IMR-90 (cell line): Measurements from ENCODE around the gene STUM. TPM values are rescaled to one million over a fixed set of nuclear protein-coding genes. Genes with fewer than 3 reads are reported as not detected.

ENCODE experiments used
- ATAC-seq: fragments of 200-7000 bp; cut with Tn5 transposase; 2 replicates; pipeline ENCODE4 v1.9.1; 2020; ENCODE audit warnings: low read depth, mild to moderate bottlenecking, moderate library complexity
- BruUV-seq: library from RNA; stranded (reverse); fragments of 400-500 nt; replicated peaks from 2 replicates; lab custom pipeline; 2021; lab: Mats Ljungman, UMichigan
- CTCF ChIA-PET: fragments of 300-600 bp; formaldehyde crosslinking; extraction: SDS; loops from one replicate; lab custom pipeline; 2021; ENCODE audit warnings: antibody characterized with exemption; lab: Yijun Ruan, JAX
- POLR2A ChIA-PET: fragments of 300-600 bp; sonication (Branson Sonifier 250); formaldehyde crosslinking; loops from one replicate; lab custom pipeline; 2022; ENCODE audit warnings: antibody characterized with exemption; ENCODE audit not compliant: unreplicated experiment; lab: Charles Lee
- DNase-seq: peaks from one replicate; pipeline ENCODE4 v3.0.0; 2013
- H2AFZ ChIP-seq: replicated peaks from 2 replicates; pipeline ENCODE3; 2013; ENCODE audit warnings: low read length, mild to moderate bottlenecking; ENCODE audit not compliant: poor library complexity
- H2AK5ac ChIP-seq: 2 replicates; pipeline ENCODE4 v1.6.1; 2013; ENCODE audit warnings: low read depth, low read length, inconsistent platforms
- H2AK9ac ChIP-seq: replicated peaks from 2 replicates; pipeline ENCODE3; 2013; ENCODE audit warnings: mild to moderate bottlenecking, low read depth, low read length, moderate library complexity; ENCODE audit not compliant: poor library complexity
- H2BK120ac ChIP-seq: 2 replicates; pipeline ENCODE4 v1.6.1; 2013; ENCODE audit warnings: low read depth, low read length, inconsistent platforms
- H2BK15ac ChIP-seq: 3 replicates; pipeline ENCODE4 v1.6.1; 2013; ENCODE audit warnings: low read depth, low read length, inconsistent platforms
- H2BK20ac ChIP-seq: 2 replicates; pipeline ENCODE4 v1.6.1; 2013; ENCODE audit warnings: low read depth, mild to moderate bottlenecking, inconsistent platforms, low read length, moderate library complexity
- H2BK5ac ChIP-seq: 2 replicates; pipeline ENCODE4 v1.6.1; 2013; ENCODE audit warnings: mild to moderate bottlenecking, low read depth, low read length, inconsistent platforms; ENCODE audit not compliant: poor library complexity, severe bottlenecking
- H3K14ac ChIP-seq: replicated peaks from 2 replicates; pipeline ENCODE4 v1.6.1; 2013; ENCODE audit warnings: low read depth, low read length, inconsistent platforms
- H3K18ac ChIP-seq: 2 replicates; pipeline ENCODE4 v1.6.1; 2013; ENCODE audit warnings: low read depth, low read length, control low read depth
- H3K23ac ChIP-seq: 2 replicates; pipeline ENCODE4 v1.6.1; 2013; ENCODE audit warnings: low read depth, low read length, inconsistent platforms
- H3K27ac ChIP-seq: 2 replicates; pipeline ENCODE4 v1.5.1; 2013; ENCODE audit warnings: mild to moderate bottlenecking, control low read depth, low read length; ENCODE audit not compliant: insufficient read depth
- H3K27me3 ChIP-seq: 2 replicates; pipeline ENCODE4 v1.6.1; 2013; ENCODE audit warnings: low read length; ENCODE audit not compliant: control insufficient read depth, insufficient read depth
- H3K36me3 ChIP-seq: 2 replicates; pipeline ENCODE4 v1.6.1; 2013; ENCODE audit warnings: low read length, mixed read lengths; ENCODE audit not compliant: control insufficient read depth, insufficient read depth
- H3K4ac ChIP-seq: 2 replicates; pipeline ENCODE4 v1.6.1; 2013; ENCODE audit warnings: low read depth, low read length, inconsistent platforms
- H3K4me1 ChIP-seq: 2 replicates; pipeline ENCODE4 v1.6.1; 2013; ENCODE audit warnings: low read length, mixed read lengths; ENCODE audit not compliant: control insufficient read depth, insufficient read depth
- H3K4me2 ChIP-seq: 2 replicates; pipeline ENCODE4 v1.6.1; 2013; ENCODE audit warnings: low read depth, mild to moderate bottlenecking, control low read depth, low read length, moderate library complexity
- H3K4me3 ChIP-seq: 2 replicates; pipeline ENCODE4 v1.5.1; 2013; ENCODE audit warnings: low read depth, mild to moderate bottlenecking, control low read depth, low read length, moderate library complexity; ENCODE audit not compliant: insufficient read depth
- H3K56ac ChIP-seq: 2 replicates; pipeline ENCODE4 v1.6.1; 2013; ENCODE audit warnings: low read length, inconsistent platforms; ENCODE audit not compliant: insufficient read depth; ENCODE audit errors: extremely low read depth
- H3K79me1 ChIP-seq, 2 experiments: 2 replicates each; pipeline ENCODE4 v1.6.1; 2013; ENCODE audit warnings: low read length in 2 of 2, inconsistent platforms in 1 of 2, low read depth in 1 of 2
- H3K9ac ChIP-seq: 2 replicates; pipeline ENCODE4 v1.6.1; 2013; ENCODE audit warnings: low read depth, low read length, control low read depth
- H3K9me1 ChIP-seq: 2 replicates; pipeline ENCODE4 v1.6.1; 2013; ENCODE audit warnings: low read length, inconsistent platforms; ENCODE audit not compliant: insufficient read depth
- H3K9me3 ChIP-seq: 2 replicates; pipeline ENCODE4 v1.6.1; 2013; ENCODE audit warnings: low read length; ENCODE audit not compliant: control insufficient read depth, insufficient read depth
- H4K20me1 ChIP-seq: 2 replicates; pipeline ENCODE4 v1.6.1; 2013; ENCODE audit warnings: low read length, inconsistent platforms; ENCODE audit not compliant: insufficient read depth
- H4K5ac ChIP-seq: 2 replicates; pipeline ENCODE4 v1.6.1; 2013; ENCODE audit warnings: mild to moderate bottlenecking, low read depth, low read length, control low read depth
- H4K8ac ChIP-seq, 2 experiments: 2 replicates each; pipeline ENCODE4 v1.6.1; 2013; ENCODE audit warnings: low read depth in 2 of 2, low read length in 2 of 2, control low read depth in 1 of 2, inconsistent platforms in 1 of 2
- H4K91ac ChIP-seq: 2 replicates; pipeline ENCODE4 v1.6.1; 2013; ENCODE audit warnings: low read depth, low read length, inconsistent platforms; ENCODE audit not compliant: insufficient read depth
- BHLHE40 ChIP-seq: fragments of 150-350 bp; IDR thresholded peaks from 2 replicates; pipeline ENCODE4 v1.6.1; 2016; ENCODE audit warnings: mild to moderate bottlenecking, low read depth, low read length
- CEBPB ChIP-seq: IDR thresholded peaks from 2 replicates; pipeline ENCODE4 v1.6.1; 2012; ENCODE audit warnings: low read depth, low read length, improper control_type of control experiment
- CHD1 ChIP-seq: IDR thresholded peaks from 2 replicates; pipeline ENCODE4 v1.6.1; 2012; ENCODE audit warnings: low read depth, low read length, improper control_type of control experiment
- FOS ChIP-seq: fragments of 150-350 bp; IDR thresholded peaks from 2 replicates; pipeline ENCODE4 v1.6.1; 2016; ENCODE audit warnings: low read depth, low read length
- MAFK ChIP-seq: IDR thresholded peaks from 2 replicates; pipeline ENCODE4 v1.6.1; 2012; ENCODE audit warnings: low read depth, low read length, improper control_type of control experiment
- MXI1 ChIP-seq: IDR thresholded peaks from 2 replicates; pipeline ENCODE4 v1.6.1; 2012; ENCODE audit warnings: low read depth, mild to moderate bottlenecking, low read length, moderate library complexity, borderline replicate concordance
- POLR2A ChIP-seq: IDR thresholded peaks from 2 replicates; pipeline ENCODE4 v1.6.1; 2012; ENCODE audit warnings: mild to moderate bottlenecking, low read depth, low read length
- RAD21 ChIP-seq: IDR thresholded peaks from 2 replicates; pipeline ENCODE4 v1.6.1; 2012; ENCODE audit warnings: low read length, improper control_type of control experiment
- RCOR1 ChIP-seq: IDR thresholded peaks from 2 replicates; pipeline ENCODE4 v1.6.1; 2012; ENCODE audit warnings: mild to moderate bottlenecking, low read length, improper control_type of control experiment; ENCODE audit not compliant: insufficient replicate concordance
- RFX5 ChIP-seq: IDR thresholded peaks from 2 replicates; pipeline ENCODE4 v1.8.0; 2012; ENCODE audit warnings: low read depth, mild to moderate bottlenecking, low read length, moderate library complexity
- WGBS, 2 experiments: methylation state at CpG; one replicate each; pipeline versions ENCODE4 v1.1.5 to v1.1.7; 2013; ENCODE audit warnings: missing lambda C conversion rate in 2 of 2; ENCODE audit not compliant: insufficient read length in 1 of 2; ENCODE audit errors: extremely low coverage in 2 of 2; 5-methylcytosine and 5-hydroxymethylcytosine counted together
- dilution Hi-C: fragments of 300-500 bp; cut with HindIII; formaldehyde crosslinking; loops from one replicate; pipeline ENCODE4 v1.14.3; 2018; ENCODE audit warnings: low sequenced_read_pairs; ENCODE audit not compliant: unreplicated experiment
- in situ Hi-C: fragments of 300-500 bp; cut with MboI; formaldehyde crosslinking; loops from 3 replicates; pipeline ENCODE4 v1.14.3; 2019; ENCODE audit warnings: low sequenced_read_pairs, inconsistent platforms, mixed read lengths
- intact Hi-C: fragments of 100-400 bp; cut with micrococcal nuclease; formaldehyde crosslinking; loops from 2 replicates; pipeline ENCODE4 v1.10.0; 2022
- polyA plus RNA-seq, 3 experiments: library from polyadenylated mRNA; depleted of rRNA; stranded (reverse); fragments of >200 nt; gene quantifications; 2 replicates each; pipeline ENCODE4 v1.2.3, GENCODE V29; 2012; ENCODE audit warnings: low replicate concordance in 1 of 3
- total RNA-seq: library from RNA; depleted of rRNA; stranded (reverse); fragments of >200 nt; gene quantifications from 2 replicates; pipeline ENCODE4 v1.2.3, GENCODE V29; 2012
- TF ChIP-seq, protein P1 (sequence below): fragments of 150-350 bp; IDR thresholded peaks from 2 replicates; pipeline ENCODE4 v1.6.1; 2017; ENCODE audit warnings: mild to moderate bottlenecking, antibody characterized with exemption, low read length, low read depth
- TF ChIP-seq, protein P2 (sequence below): fragments of 150-350 bp; IDR thresholded peaks from 2 replicates; pipeline ENCODE4 v1.6.1; 2016; ENCODE audit warnings: low read depth, mild to moderate bottlenecking, low read length, moderate library complexity, borderline replicate concordance
- TF ChIP-seq, protein P3 (sequence below): conservative IDR thresholded peaks from 2 replicates; pipeline ENCODE4 v1.5.1; 2012; ENCODE audit warnings: mild to moderate bottlenecking, low read depth, low read length, improper control_type of control experiment

Gene STUM
- total and polyA plus RNA-seq, 2 of the 4 experiments (the other 2 are of a cell fraction): not detected

DNA sequence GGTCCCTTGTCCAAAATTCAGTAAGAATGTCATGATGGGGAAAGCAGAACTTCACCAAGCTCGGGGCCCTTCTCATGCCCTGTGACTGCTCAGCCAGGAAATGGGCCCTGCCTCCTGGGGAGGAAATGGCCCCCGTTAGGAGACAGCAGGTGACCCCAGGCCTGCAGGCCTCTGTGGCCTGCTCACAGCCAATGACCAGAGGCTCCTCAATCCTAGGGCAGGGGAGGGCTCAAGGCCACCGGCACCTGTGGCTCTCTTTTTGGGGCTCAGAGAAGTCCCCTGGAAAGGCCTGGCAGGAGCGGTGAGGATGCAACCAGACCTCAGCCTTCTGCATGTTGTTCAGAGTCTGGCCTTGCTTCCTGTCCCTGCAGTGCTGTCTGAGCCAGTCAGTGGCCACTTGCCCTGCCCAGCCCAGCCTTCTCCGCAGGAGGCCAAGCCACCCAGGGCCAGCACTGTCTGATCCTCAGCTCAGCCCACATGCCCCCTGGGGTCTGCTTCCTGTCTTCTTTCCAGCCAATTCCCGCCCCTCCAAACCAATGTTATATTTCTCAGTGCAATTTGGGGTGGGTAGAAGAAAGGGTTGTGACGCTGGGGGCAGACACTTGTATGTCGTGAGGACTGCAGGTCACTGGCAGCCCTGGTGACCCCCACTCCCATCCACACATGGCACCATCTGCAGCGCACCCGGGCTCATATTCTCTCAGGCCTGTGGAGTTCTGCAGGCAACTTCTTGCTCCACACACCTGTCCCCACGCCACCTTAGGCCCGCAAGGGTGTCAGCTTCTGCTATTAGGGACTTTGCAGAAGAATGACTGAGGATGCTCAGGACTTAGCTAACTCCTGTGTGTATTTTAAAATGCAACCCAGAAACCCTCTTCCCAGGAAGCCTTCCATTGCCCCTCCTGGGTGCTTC is 106.9 kb downstream of the STUM start:
- H2BK15ac ChIP-seq: no peak overlapping the region
- H3K4me2 ChIP-seq: no peak overlapping the region
- DNase-seq (no peak), ATAC-seq (no peak)
- ChIA-PET POLR2A (no interaction called here), CTCF (no interaction called here)
- no peak overlapping the region for H3K23ac ChIP-seq
- no peak overlapping the region for H3K18ac ChIP-seq
- no peak overlapping the region for H2BK5ac ChIP-seq
- no peaks in the 10 kb centered on the region for H4K20me1 ChIP-seq
- no peak overlapping the region; a peak in 1 of 4 replicates for H4K8ac ChIP-seq
- H3K4me1 ChIP-seq: peaks cover 17% of the 10 kb centered on the region
- H3K4me3 ChIP-seq: no peak overlapping the region
- no peak overlapping the region for H3K27ac ChIP-seq
- no peak overlapping the region for H2AFZ ChIP-seq
- intact Hi-C loops: no loop called here
- no peak overlapping the region for H3K56ac ChIP-seq
- TF ChIP-seq POLR2A: no peak
- TF ChIP-seq MAFK: no peak
- TF ChIP-seq FOS: no peak
- TF ChIP-seq CEBPB: no peak
- TF ChIP-seq, protein P1, sequence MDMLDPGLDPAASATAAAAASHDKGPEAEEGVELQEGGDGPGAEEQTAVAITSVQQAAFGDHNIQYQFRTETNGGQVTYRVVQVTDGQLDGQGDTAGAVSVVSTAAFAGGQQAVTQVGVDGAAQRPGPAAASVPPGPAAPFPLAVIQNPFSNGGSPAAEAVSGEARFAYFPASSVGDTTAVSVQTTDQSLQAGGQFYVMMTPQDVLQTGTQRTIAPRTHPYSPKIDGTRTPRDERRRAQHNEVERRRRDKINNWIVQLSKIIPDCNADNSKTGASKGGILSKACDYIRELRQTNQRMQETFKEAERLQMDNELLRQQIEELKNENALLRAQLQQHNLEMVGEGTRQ: no peak
- no peak for TF ChIP-seq MXI1
- TF ChIP-seq, protein P2, sequence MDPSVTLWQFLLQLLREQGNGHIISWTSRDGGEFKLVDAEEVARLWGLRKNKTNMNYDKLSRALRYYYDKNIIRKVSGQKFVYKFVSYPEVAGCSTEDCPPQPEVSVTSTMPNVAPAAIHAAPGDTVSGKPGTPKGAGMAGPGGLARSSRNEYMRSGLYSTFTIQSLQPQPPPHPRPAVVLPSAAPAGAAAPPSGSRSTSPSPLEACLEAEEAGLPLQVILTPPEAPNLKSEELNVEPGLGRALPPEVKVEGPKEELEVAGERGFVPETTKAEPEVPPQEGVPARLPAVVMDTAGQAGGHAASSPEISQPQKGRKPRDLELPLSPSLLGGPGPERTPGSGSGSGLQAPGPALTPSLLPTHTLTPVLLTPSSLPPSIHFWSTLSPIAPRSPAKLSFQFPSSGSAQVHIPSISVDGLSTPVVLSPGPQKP: no peak
- TF ChIP-seq RFX5: no peak
- no peak for TF ChIP-seq CHD1
- TF ChIP-seq, protein P3, sequence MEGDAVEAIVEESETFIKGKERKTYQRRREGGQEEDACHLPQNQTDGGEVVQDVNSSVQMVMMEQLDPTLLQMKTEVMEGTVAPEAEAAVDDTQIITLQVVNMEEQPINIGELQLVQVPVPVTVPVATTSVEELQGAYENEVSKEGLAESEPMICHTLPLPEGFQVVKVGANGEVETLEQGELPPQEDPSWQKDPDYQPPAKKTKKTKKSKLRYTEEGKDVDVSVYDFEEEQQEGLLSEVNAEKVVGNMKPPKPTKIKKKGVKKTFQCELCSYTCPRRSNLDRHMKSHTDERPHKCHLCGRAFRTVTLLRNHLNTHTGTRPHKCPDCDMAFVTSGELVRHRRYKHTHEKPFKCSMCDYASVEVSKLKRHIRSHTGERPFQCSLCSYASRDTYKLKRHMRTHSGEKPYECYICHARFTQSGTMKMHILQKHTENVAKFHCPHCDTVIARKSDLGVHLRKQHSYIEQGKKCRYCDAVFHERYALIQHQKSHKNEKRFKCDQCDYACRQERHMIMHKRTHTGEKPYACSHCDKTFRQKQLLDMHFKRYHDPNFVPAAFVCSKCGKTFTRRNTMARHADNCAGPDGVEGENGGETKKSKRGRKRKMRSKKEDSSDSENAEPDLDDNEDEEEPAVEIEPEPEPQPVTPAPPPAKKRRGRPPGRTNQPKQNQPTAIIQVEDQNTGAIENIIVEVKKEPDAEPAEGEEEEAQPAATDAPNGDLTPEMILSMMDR: no peak
- no peak for TF ChIP-seq RCOR1
- TF ChIP-seq BHLHE40: no peak
- no peak for TF ChIP-seq RAD21
- H3K4ac ChIP-seq: peak overlapping the region; percentile 77
- H2BK20ac ChIP-seq: no peak overlapping the region
- H3K27me3 ChIP-seq: no peaks in the 10 kb centered on the region
- no peak overlapping the region; the same call in 1 of the 2 replicates for H4K91ac ChIP-seq
- H3K9me3 ChIP-seq: no peaks in the 10 kb centered on the region
- dilution Hi-C loops: no loop called here
- in situ Hi-C loops: no loop called here
- H2AK5ac ChIP-seq: peak overlapping the region; percentile 26; the same call in 1 of the 2 replicates
- no peak overlapping the region; the same call in 1 of the 2 replicates for H2BK120ac ChIP-seq
- no peaks in the 10 kb centered on the region for H3K36me3 ChIP-seq
- H2AK9ac ChIP-seq: no peak overlapping the region
- H3K79me1 ChIP-seq: no peaks in the 10 kb centered on the region
- no TSS peak for BruUV-seq
- H4K5ac ChIP-seq: no peak overlapping the region
- H3K14ac ChIP-seq: no peak overlapping the region
- peaks cover 16% of the 10 kb centered on the region for H3K9me1 ChIP-seq
- H3K9ac ChIP-seq: no peak overlapping the region
- WGBS, 2 experiments: 100% methylated on average over 2 of the region's 12 CpGs; no CpG with 5 or more reads in 1 of the 2 experiments
